Adipocyte (in vitro differentiated cells): ENCODE results near the gene SMAD5.
A peak's percentile ranks its signal among the peaks of the same experiment; 100 is the strongest.

ENCODE experiments used
- DNase-seq: peaks from one replicate; pipeline ENCODE4 v3.0.0-alpha.2; 2015; ENCODE audit warnings: low read depth
- H3K27me3 ChIP-seq: replicated peaks from 2 replicates; pipeline ENCODE4 v1.7.0; 2013; ENCODE audit warnings: mild to moderate bottlenecking, low read length, moderate library complexity; ENCODE audit not compliant: control insufficient read depth, insufficient read depth
- H3K36me3 ChIP-seq: 2 replicates; pipeline ENCODE4 v1.7.0; 2013; ENCODE audit warnings: low read length, mild to moderate bottlenecking, moderate library complexity; ENCODE audit not compliant: control insufficient read depth, insufficient read depth, severe bottlenecking
- H3K4me1 ChIP-seq: 2 replicates; pipeline ENCODE4 v1.7.0; 2013; ENCODE audit warnings: mild to moderate bottlenecking, low read length, moderate library complexity; ENCODE audit not compliant: control insufficient read depth, insufficient read depth
- H3K4me3 ChIP-seq: 2 replicates; pipeline ENCODE4 v1.7.0; 2013; ENCODE audit warnings: mild to moderate bottlenecking, low read length, moderate library complexity
- H3K9ac ChIP-seq: 2 replicates; pipeline ENCODE4 v1.7.0; 2013; ENCODE audit warnings: mild to moderate bottlenecking, low read length, moderate library complexity
- H3K9me3 ChIP-seq: 2 replicates; pipeline ENCODE4 v1.7.0; 2013; ENCODE audit warnings: mild to moderate bottlenecking, low read length, moderate library complexity; ENCODE audit not compliant: control insufficient read depth

The SMAD5 gene

GRCh38 chr5:136123236-136123768, 9.3 kb upstream of the SMAD5 start:
- no peaks in the 10 kb centered on the region for H3K36me3 ChIP-seq
- H3K4me1 ChIP-seq, result no peaks in the 10 kb centered on the region
- H3K27me3 ChIP-seq, result peaks cover 4% of the 10 kb centered on the region
- H3K9ac ChIP-seq, result no peak overlapping the region
- DNase-seq, result no peak
- no peaks in the 10 kb centered on the region for H3K9me3 ChIP-seq
- H3K4me3 ChIP-seq, result no peak overlapping the region

- no peak for DNase-seq
- no peaks in the 10 kb centered on the region for H3K36me3 ChIP-seq
- peaks cover 7% of the 10 kb centered on the region for H3K4me1 ChIP-seq
- H3K9me3 ChIP-seq, result no peaks in the 10 kb centered on the region
- H3K4me3 ChIP-seq, result no peak overlapping the region
- no peaks in the 10 kb centered on the region for H3K27me3 ChIP-seq
- H3K9ac ChIP-seq, result no peak overlapping the region
Measured at GRCh38 chr5:136127560-136127959, 5.1 kb upstream of the SMAD5 start.

GRCh38 chr5:136128481-136128880, 4.2 kb upstream of the SMAD5 start:
- Histone ChIP-seq H3K36me3 (no peaks in the 10 kb centered on the region), H3K4me1 (peaks cover 7% of the 10 kb centered on the region), H3K9ac (no peak overlapping the region), H3K9me3 (no peaks in the 10 kb centered on the region), H3K27me3 (no peaks in the 10 kb centered on the region), H3K4me3 (no peak overlapping the region)
- DNase-seq, result no peak

GRCh38 chr5:136129445-136129844, 3.2 kb upstream of the SMAD5 start:
- Histone ChIP-seq H3K36me3 (no peaks in the 10 kb centered on the region), H3K4me1 (peaks cover 9% of the 10 kb centered on the region), H3K9ac (no peak overlapping the region), H3K4me3 (no peak overlapping the region), H3K27me3 (no peaks in the 10 kb centered on the region), H3K9me3 (no peaks in the 10 kb centered on the region)
- no peak for DNase-seq

- no peak overlapping the region for H3K9ac ChIP-seq
- no peaks in the 10 kb centered on the region for H3K9me3 ChIP-seq
- H3K36me3 ChIP-seq, result no peaks in the 10 kb centered on the region
- H3K4me1 ChIP-seq, result peaks cover 20% of the 10 kb centered on the region
- no peak overlapping the region for H3K4me3 ChIP-seq
- no peaks in the 10 kb centered on the region for H3K27me3 ChIP-seq
- DNase-seq, result no peak
Measured at GRCh38 chr5:136130581-136130980, 2.1 kb upstream of the SMAD5 start.

- peaks cover 23% of the 10 kb centered on the region for H3K4me1 ChIP-seq
Measured at GRCh38 chr5:136132087-136132486, 558 bp upstream of the SMAD5 start.

GRCh38 chr5:136133222-136133921, 727 bp downstream of the SMAD5 start:
- no peaks in the 10 kb centered on the region for H3K27me3 ChIP-seq
- H3K9me3 ChIP-seq, result no peaks in the 10 kb centered on the region
- peak overlapping the region; percentile 97 for H3K9ac ChIP-seq
- peak; percentile 85 for DNase-seq
- H3K36me3 ChIP-seq, result no peaks in the 10 kb centered on the region
- H3K4me3 ChIP-seq, result peak overlapping the region; percentile 95
- H3K4me1 ChIP-seq, result peaks cover 31% of the 10 kb centered on the region

More at GRCh38 chr5:136132087-136132486, 558 bp upstream of the SMAD5 start:
- Histone ChIP-seq H3K4me3 (peak overlapping the region; percentile 95), H3K9me3 (no peaks in the 10 kb centered on the region), H3K9ac (peak overlapping the region; percentile 97), H3K27me3 (no peaks in the 10 kb centered on the region), H3K36me3 (no peaks in the 10 kb centered on the region)
- no peak for DNase-seq

- Histone ChIP-seq H3K4me1 (peaks cover 31% of the 10 kb centered on the region), H3K9me3 (no peaks in the 10 kb centered on the region), H3K36me3 (no peaks in the 10 kb centered on the region), H3K27me3 (no peaks in the 10 kb centered on the region), H3K4me3 (peak overlapping the region; percentile 95), H3K9ac (peak overlapping the region; percentile 97)
- no peak for DNase-seq
Measured at GRCh38 chr5:136133922-136134379, 1.3 kb downstream of the SMAD5 start.

GRCh38 chr5:136134653-136135052, 2.0 kb downstream of the SMAD5 start:
- DNase-seq, result no peak
- Histone ChIP-seq H3K27me3 (no peaks in the 10 kb centered on the region), H3K9me3 (no peaks in the 10 kb centered on the region), H3K9ac (peak overlapping the region; percentile 97), H3K36me3 (no peaks in the 10 kb centered on the region), H3K4me3 (peak overlapping the region; percentile 95), H3K4me1 (peaks cover 31% of the 10 kb centered on the region)

- DNase-seq, result peak; percentile 66
- peaks cover 31% of the 10 kb centered on the region for H3K4me1 ChIP-seq
- no peaks in the 10 kb centered on the region for H3K36me3 ChIP-seq
- no peaks in the 10 kb centered on the region for H3K9me3 ChIP-seq
- no peaks in the 10 kb centered on the region for H3K27me3 ChIP-seq
- peak overlapping the region; percentile 95 for H3K4me3 ChIP-seq
- no peak overlapping the region for H3K9ac ChIP-seq
Measured at GRCh38 chr5:136135536-136135935, 2.9 kb downstream of the SMAD5 start.

- Histone ChIP-seq H3K9me3 (no peaks in the 10 kb centered on the region), H3K4me1 (peaks cover 23% of the 10 kb centered on the region), H3K36me3 (no peaks in the 10 kb centered on the region), H3K27me3 (no peaks in the 10 kb centered on the region), H3K9ac (no peak overlapping the region), H3K4me3 (no peak overlapping the region)
- DNase-seq, result no peak
Measured at GRCh38 chr5:136137497-136138220, 5.0 kb downstream of the SMAD5 start.
